HG03108 (cell line): ENCODE data around the gene POR.
A peak's percentile ranks its signal among the peaks of the same experiment; 100 is the strongest.
"Not testable (repeated sequence)": the region's sequence is repeated elsewhere in the genome, so short reads cannot be mapped to it uniquely, and the experiment has no call there.

ENCODE experiments used
- ATAC-seq: cut with Tn5 transposase; IDR thresholded peaks from one replicate; pipeline ENCODE4 v1.9.1; 2021; ENCODE audit warnings: moderate library complexity; ENCODE audit not compliant: unreplicated experiment

Gene POR

GRCh38 chr7:75914655-75915415 is at the start of gene POR:
TSS of gene POR (plus strand) at chr7:75915155. CDS start at chr7:75954002, 38,847 bp downstream.
- ATAC-seq, result peak; percentile 85

- no peak for ATAC-seq
Observed at GRCh38 chr7:75866114-75866488, 48.9 kb upstream of the POR start.

- no peak for ATAC-seq
Observed at GRCh38 chr7:75866489-75867389, 48.2 kb upstream of the POR start.

GRCh38 chr7:75867390-75867717 is 47.6 kb upstream of the POR start:
- ATAC-seq, result no peak

GRCh38 chr7:75868153-75868552 is 46.8 kb upstream of the POR start:
- ATAC-seq, result no peak

GRCh38 chr7:75869776-75870379 is 45.1 kb upstream of the POR start:
- no peak for ATAC-seq

- no peak for ATAC-seq
Observed at GRCh38 chr7:75870557-75871161, 44.3 kb upstream of the POR start.

GRCh38 chr7:75872073-75872782 is 42.7 kb upstream of the POR start:
- no peak for ATAC-seq

- not testable (repeated sequence) for ATAC-seq
Observed at GRCh38 chr7:75874180-75874579, 40.8 kb upstream of the POR start.

- ATAC-seq, result no peak
Observed at GRCh38 chr7:75875113-75876080, 39.6 kb upstream of the POR start.

- no peak for ATAC-seq
Observed at GRCh38 chr7:75876126-75876881, 38.7 kb upstream of the POR start.

- peak; percentile 18 for ATAC-seq
Observed at GRCh38 chr7:75878312-75878768, 36.6 kb upstream of the POR start.

- peak; percentile 88 for ATAC-seq
Observed at GRCh38 chr7:75878769-75879611, 36.0 kb upstream of the POR start, which contains the start of gene RHBDD2. TSS of gene RHBDD2 (plus strand) at chr7:75879034. CDS start at chr7:75879083, 49 bp downstream.

GRCh38 chr7:75879771-75880184 is 35.2 kb upstream of the POR start:
- ATAC-seq, result no peak

- ATAC-seq, result no peak
Observed at GRCh38 chr7:75880242-75880641, 34.7 kb upstream of the POR start.

GRCh38 chr7:75881436-75882095 is 33.4 kb upstream of the POR start:
- no peak for ATAC-seq

- ATAC-seq, result not testable (repeated sequence)
Observed at GRCh38 chr7:75883265-75883824, 31.6 kb upstream of the POR start.
